Stimulated activated CD4-positive, alpha-beta T cell treated with anti-CD3 and anti-CD28 coated beads, Interleukin-12 subunit alpha, Interleukin-12 subunit beta, amount 100 ng/mL, for 4 hours (primary cell): ENCODE data around the gene TEX55.
"Not testable (repeated sequence)": the region's sequence is repeated elsewhere in the genome, so short reads cannot be mapped to it uniquely, and the experiment has no call there.

Experiments
- DNase-seq: peaks from one replicate; pipeline ENCODE4 v3.0.0-alpha.2; 2020

TEX55 gene

GRCh38 chr3:119145500-119146167 lies at the start of gene TEX55:
Gene TEX55, plus strand, starts transcription at chr3:119146165. Its CDS starts 25 bp downstream, at chr3:119146190.
- DNase-seq = no peak

DNA sequence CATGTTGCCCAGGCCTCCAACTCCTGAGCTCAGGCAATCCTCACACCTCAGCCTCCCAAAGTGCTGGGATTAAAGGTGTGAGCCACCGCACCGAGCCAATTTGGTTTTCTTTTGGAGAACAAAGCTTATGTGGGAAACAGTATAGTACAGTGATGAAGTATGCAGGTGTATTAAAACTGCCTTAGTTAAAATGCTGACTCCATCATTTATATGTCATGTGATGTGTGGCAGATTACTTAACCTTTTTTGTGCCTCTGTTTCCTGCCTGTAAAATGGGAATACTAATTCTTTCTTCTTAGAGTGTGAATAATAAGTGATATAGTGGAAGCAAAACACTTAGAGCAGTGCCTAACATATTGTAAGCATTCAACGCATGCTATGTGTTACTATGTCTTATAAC lies 48.0 kb upstream of the TEX55 start:
- DNase-seq = no peak

DNA sequence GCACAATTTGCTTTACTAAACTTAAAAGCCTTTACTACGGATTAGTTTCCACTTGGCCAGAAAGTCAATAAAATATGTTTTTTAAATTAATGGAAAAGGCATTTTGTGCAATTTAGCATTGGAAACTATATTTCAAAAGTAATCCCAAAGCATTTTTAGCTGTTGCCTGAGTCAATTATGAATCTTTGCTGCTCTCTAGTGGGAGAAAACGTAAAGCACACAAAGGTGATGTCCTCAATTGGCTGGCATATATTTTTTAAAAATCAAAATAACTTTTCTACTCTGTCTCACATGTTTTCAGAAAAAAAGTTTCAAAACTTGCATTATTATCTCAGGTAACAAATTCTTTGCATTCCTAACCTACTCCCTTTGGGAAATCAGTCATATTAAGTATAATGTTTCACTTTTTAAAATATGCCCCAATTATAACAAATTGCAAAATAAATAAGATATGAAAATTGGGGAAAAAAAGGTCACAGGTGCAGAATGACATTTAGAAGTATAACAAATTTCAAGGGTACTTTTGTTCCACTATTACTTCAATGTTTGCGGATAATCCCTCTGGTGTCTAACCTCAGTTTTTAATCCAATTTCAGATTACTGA lies 47.2 kb upstream of the TEX55 start:
- no peak for DNase-seq

DNA sequence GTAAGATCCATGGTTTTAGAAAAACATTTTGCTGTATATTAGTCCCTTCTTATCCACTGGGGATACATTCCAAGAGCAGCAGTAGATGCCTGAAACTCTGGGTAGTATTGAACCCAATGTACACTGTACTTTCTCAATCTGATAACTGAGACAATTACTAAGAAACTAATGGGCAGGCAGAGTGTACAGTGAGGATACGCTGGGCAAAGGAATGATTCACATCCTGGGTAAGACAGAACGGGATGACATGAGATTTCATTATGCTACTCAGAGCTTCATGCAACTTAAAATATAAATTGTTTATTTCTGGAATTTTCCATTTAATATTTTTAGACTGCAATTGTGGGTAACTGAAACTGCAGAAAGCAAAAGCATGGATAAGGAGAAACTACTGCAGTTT lies 46.2 kb upstream of the TEX55 start:
- no peak for DNase-seq

GRCh38 chr3:119104031-119104430 lies 41.9 kb upstream of the TEX55 start:
- no peak for DNase-seq

DNA sequence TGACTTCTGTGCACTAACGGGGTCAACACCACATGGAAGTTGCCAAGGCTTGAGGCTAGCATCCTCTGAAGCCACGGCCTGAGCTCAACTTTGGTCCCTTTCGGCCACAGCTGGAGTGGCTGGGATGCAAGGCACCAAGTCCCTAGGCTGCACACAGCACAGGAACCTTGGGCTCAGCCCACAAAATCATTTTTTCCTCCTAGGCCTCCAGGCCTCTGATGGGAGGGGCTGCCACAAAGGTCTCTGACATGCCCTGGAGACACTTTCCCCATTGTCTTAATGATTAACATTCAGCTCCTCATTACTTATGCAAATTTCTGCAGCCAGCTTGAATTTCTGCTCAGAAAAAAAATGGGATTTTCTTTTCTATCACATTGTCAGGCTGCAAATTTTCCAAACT lies 27.6 kb upstream of the TEX55 start:
- not testable (repeated sequence) for DNase-seq

DNA sequence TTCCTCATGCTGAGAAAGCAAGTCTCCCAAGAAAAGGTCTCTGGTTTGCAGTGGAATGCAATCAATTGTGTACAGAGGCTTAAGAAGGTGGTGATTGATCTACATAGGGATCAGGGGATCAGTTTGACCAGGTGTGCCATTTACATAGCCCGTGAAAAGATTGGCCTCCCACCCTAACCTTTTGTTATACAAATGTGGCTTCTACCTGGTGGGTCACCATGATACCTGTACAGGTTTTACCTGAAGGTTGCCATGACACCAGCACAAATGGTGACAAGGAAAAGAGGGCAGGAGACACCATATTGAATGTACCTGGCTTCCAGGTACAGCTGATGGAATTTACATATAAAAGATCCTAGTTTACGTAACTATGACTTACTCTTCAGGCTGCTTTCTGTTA lies 25.5 kb upstream of the TEX55 start:
- DNase-seq = no peak

GRCh38 chr3:119122350-119122749 lies 23.6 kb upstream of the TEX55 start:
- no peak for DNase-seq

- no peak for DNase-seq
Observed at GRCh38 chr3:119125342-119125741, 20.6 kb upstream of the TEX55 start.

GRCh38 chr3:119125742-119126504 lies 20.0 kb upstream of the TEX55 start:
- DNase-seq = no peak

DNA sequence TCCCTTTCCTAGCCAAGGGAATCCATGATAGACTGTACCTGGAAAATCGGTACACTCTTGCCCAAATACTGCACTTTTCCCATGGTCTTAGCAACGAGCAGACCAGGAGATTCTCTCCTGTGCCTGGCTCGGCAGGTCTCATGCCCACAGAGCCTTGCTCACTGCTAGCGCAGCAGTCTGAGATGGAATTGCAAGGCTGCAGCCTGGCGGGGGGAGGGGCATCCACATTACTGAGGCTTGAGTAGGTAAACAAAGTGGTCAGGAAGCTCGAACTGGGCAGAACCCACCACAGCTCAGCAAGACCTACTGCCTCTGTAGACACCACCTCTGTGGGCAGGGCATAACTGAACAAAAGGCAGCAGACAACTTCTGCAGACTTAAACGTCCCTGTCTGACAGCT lies 15.7 kb upstream of the TEX55 start:
- not testable (repeated sequence) for DNase-seq

GRCh38 chr3:119132291-119132690 lies 13.7 kb upstream of the TEX55 start:
- DNase-seq = not testable (repeated sequence)

DNA sequence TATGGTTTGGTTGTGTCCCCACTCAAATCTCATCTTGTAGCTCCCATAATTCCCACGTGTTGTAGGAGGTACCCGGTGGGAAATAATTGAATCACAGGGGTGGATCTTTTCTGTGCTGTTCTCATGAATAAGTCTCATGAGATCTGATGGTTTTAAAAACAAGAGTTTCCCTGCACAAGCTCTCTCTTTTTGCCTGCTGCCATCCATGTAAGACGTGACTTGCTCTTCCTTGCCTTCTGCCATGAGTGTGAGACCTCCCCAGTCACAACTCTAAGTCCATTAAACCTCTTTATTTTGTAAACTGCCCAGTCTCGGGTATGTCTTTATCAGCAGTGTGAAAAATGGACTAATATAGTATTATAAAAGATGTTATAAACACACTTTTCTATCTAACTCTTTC lies 6.6 kb upstream of the TEX55 start:
- DNase-seq = not testable (repeated sequence)

GRCh38 chr3:119140466-119140865 lies 5.5 kb upstream of the TEX55 start:
- DNase-seq = no peak

- DNase-seq = no peak
Observed at GRCh38 chr3:119145128-119145499, 851 bp upstream of the TEX55 start.

- no peak for DNase-seq
Observed at GRCh38 chr3:119146578-119147375, 812 bp downstream of the TEX55 start.

GRCh38 chr3:119147494-119147893 lies 1.5 kb downstream of the TEX55 start:
- no peak for DNase-seq

DNA sequence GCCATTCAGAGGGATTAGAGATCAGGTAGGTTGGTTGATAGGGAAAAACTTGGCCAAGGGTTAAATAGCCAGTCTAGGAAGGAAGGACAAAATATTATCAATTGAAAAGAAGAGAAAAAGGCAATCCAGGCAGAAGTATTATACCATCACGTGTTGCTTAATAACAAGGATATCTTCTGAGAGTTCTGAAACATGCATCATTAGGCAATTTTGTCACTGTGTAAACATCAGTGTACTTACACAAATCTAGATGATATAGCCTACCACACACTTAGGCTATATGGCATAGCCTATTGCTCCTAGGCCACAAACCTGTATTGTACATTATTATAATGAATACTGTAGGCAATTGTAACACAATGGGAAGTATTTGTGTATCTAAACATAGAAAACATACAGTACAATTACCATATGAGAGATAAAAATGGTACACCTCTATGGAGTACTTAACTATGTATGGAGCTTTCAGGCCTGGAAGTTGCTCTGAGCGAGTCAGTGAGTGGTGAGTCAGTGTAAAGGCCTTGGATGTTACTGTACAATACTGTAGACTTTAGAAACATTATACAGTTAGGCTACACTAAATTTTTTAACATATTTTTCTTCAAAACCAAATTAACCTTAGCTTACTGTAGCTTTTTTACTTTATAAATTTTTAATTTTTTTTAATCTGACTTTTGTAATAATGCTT lies 2.7 kb downstream of the TEX55 start:
- DNase-seq = no peak

DNA sequence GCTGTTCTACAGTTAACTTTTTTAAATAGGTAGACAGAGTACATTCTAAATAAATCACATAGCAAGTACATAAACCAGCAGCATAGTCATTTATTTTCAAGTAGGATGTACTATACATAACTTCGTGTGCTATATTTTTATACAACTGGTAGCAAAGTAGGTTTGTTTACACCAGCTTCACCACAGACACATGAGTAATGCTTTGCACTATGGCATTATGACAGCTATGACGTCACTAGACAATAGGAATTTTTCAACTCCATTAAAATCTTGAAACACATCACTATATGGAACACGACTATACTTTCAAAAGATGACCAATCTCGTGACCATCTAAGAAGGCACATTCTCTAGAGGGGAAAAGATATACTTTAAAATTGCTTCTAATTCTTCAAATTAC lies 3.5 kb downstream of the TEX55 start:
- DNase-seq = no peak

GRCh38 chr3:119156868-119157267 lies 10.9 kb downstream of the TEX55 start:
- no peak for DNase-seq

DNA sequence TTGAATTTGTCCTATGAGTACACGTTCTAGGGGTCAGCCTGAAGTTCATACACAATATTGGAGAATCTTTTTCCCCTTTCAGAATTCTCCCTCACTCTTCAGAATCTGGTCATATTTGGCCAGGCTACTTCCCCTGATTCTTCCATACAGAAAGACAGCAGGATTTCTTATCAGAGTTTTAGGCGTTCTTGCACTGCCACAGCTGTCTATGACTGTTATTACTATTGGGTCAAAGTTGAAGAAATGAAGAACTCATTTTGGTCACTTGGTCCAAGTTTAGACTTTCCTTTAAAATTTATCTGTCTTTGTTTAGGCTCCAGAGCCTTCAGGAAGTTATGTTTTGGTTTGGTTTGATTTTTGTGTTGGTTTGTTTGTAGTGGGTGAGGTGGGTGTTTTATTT lies 12.0 kb downstream of the TEX55 start:
- no peak for DNase-seq

- no peak for DNase-seq
Observed at GRCh38 chr3:119160361-119160760, 14.4 kb downstream of the TEX55 start.

- DNase-seq = no peak
Observed at GRCh38 chr3:119160815-119161214, 14.8 kb downstream of the TEX55 start.
